Measurements from ENCODE around the gene PPP6R2.

PPP6R2 gene

DNA sequence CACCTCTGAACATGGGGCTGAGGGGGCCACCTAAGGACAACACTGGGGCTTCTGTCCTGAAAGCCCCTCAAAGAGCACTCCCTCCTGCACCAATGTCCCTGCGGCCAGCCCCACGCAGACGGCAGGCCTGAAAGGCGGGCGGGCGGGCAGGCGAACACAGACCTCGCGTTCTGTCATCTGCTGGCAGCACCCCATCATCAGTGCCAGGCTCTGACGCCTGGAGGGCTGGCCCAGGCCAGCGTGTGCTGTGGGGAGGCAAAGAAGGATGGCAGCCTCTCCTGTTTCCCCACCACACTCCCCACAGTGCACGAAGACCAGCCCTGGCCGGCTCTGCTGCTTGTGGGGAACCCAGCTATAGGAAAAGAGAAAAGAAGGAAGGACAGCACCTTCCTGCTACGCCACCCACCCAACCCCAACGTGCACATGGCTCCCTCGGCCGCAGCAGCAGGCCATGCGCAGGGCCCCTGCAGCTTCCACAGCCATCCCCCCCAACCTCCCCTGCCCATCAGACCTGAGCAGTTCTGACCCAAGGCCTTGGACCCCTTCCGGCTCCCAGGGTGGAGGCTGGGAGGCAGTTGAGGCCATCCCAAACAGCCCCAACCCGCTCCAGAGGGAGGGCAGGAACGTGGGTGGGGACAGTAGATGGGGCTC lies 128.2 kb downstream of the PPP6R2 start:
- DNase-seq, result no peak

DNA sequence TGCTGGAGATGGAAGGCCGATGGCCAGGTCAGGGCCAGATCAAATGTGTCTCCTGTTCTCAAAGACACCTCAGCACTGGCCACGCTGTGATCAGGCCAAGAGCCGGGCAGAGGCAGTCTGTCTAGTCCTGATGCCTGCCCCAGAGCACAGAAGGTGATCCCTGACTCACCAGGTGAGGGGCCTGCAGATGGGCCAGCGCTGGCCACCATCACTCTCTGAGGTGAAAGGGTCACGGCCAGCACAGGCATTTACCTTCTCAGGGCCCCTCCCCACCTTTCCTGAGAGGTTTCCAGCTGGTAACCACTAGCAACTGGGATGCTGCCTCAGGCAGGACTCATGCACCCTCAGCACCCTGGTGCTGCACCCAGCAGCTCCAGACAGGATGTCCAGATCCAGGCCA lies 128.8 kb downstream of the PPP6R2 start:
- no peak for DNase-seq

DNA sequence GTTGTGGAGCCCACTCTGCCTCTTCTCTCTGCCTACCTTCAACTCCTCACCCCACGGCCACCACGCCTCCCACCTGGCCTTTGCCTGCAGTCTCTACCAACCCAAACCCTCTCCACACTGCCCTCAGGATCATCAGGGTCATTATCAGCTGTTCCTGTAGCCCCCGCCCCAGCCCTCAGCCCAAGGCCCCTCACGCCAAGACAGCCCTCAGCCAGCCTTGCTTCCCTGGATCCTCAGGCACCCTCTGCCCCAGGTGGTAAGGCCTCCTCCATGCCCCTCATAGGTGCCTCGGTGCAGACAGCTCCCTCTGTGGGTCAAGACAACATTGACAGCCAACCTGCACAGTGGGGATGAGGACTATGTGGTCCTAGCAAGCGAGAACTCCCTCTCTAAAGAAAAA lies 130.0 kb downstream of the PPP6R2 start:
- DNase-seq, result no peak

DNA sequence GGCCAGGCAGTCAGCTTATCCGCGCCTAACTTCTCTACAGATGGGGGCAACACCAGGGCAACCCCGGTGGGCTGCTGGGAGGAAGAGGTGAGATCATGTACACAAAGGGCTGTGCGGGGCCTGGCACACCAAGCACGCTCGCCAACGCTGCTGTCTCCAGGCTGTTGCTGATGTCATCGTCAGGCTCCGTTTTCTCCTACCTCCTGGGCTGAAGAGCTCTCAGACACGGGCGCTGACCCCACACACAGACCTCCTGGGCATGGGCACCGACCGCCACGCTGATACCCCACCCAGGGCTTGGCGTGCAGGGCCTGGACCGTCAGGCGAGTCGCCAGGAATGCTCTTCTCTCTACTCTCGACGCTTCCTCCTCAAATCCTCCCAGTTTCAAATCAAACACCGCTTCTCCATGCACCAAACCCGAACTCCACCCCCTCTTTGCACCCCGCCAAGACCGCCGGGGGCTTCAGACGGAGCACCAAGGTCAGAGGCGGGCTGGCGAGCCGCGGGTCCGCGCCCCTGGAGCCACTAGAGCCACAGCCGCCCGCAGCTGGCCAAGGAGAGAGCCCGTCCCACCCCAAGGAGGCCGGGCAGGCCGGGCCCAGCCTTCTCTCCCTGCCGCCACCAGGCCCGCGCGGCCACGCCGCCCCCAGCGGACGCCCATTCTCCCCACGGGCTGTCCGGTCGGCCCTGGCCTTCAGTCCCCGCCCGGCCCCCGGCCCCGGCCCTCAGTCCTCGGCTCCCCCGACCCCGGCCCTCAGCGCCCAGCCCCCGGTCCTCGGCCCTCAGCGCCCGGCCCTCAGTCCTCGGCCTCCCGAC lies 130.9 kb downstream of the PPP6R2 start:
- DNase-seq, result no peak

DNA sequence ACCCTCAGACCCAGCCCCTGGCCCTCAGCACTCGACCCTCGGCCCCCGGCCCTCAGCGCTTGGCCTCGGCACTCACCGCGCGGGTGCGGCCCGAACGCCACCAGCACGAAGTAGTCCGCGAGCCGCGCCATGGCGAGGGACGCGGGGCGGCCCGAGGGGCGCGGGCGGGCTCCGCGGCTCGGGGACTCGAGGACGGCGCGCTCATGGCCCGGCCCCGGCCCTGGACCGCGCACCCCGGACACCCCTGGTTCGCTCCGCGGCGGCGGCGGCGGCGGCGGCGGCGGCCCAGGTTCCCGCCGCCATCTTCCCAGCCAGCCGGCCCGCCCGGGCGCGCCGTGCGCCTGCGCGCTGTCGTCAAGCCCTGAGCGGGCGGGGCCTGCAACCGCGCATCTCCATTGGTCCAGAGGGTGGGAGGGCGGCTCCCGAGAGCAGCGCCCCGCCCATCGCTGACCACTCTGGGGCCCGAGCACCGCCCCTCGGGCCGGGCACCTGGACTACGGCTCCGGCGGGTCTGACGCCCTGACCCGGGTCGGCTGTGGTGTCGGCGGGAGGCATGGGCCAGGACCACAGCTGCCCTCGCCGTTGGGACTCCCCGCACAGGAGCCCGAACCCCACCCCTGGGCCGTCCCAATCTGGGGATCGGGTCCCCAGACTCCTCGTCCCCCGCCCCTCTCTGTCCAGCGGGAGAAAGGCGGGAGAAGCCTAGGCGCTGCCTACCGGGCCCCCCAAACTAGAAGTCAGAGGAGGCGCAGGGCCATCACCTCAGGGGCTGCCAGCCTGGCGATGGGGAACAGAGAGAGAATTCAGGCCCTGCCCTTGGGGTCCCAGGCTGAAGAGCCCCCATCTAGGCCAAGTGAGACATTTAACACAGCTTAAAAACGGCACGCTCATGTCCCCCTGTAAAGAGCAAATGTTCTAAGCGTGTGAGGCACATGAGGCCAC lies 131.9 kb downstream of the PPP6R2 start, which contains the start of gene SBF1:
Gene SBF1 (minus strand): TSS at position 326 of the 942 bp plus-strand sequence. CDS start 195 bp downstream, at position 131.
- DNase-seq, result peak; percentile 85

DNA sequence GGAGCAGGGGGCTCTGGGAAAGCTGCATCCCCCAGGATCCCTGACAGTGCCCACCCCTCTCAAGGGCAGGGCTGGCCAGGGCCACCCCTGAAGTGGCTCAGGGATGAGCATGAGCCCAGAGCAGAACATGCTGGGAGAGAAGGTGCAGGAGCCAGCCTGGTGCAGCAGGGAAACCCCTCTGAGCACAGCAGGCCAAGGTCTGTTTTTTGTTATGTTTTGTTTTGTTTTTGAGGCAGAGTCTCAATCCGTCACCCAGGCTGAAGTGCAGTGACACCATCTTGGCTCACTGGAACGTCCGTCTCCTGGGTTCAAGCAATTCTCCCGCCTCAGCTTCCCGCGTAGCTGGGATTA lies 132.5 kb downstream of the PPP6R2 start:
- DNase-seq, result no peak

DNA sequence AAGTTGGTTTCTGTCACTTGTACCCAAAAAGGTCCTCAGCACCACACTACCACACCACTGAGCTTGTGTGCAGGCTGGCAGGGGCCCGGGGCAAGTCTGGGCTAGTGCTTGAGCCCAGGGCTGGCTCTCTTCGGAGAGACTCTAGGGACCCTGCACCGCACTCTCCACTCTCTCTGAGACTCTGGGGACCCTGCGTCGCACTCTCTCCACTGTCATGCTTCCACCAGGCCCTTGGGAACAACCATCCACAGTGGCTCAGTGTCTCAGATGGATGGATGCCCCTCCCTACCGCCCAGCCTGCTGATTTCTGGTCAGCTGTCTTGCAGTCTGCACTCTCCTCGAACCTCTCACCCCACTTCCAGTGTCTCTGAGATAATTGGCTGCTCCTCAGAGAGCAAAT lies 133.7 kb downstream of the PPP6R2 start:
- no peak for DNase-seq

DNA sequence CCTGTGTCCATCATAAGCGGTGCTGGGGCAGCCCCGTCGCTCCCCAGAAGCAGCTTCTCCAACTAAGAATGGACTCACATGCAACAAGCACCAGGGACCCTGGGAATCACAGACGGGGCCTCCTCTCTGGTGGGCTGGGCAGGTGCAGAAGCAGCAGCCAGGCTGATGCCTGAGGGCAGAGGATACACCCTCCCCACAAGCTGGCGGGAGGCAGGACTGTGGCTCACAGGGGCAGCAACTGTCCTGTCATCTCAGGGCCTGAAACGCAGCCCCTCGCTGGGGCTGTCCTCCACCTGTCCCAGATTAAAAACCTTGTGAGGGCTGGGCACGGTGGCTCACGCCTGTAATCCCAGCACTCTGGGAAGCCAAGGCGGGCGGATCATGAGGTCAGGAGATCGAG lies 134.8 kb downstream of the PPP6R2 start:
- no peak for DNase-seq

DNA sequence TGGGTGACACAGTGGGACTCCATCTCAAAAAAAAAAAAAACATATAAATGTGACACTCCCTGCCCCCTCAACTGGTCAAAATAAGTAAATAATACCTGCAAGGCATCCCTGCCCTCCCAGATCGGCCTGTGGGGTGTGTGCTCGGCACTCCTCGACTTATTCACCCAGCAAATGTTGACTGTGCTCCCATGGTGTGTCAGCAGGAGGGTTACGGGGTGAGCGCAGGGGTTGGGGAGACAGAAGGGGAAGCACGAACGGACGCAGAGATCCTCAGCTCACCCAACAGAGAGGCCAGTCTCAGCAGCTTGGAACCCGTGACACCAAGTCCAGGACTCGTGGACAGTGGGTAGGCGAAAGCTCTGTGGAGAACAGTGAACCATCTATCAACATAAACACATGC lies 136.6 kb downstream of the PPP6R2 start:
- DNase-seq, result no peak

DNA sequence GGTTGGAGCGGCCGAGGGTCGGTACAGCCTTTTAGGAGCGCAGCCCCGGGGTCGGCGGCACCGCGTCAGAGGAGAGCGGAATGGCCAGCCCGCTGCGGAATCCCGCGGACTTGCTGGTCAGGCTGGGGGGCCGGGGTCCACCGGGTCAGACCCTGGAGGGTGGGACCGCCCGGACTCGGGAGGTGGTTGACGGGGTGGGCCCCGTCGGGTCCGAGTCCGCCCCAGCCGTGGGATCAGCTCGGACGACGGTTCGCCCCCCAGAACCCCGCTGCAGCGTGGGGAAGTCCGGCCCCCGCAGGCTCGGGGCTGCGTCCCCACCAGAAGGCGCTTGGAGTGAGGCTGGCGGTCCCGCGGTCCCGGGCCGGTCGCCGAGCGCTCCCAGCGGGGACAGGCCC lies 137.9 kb downstream of the PPP6R2 start:
- no peak for DNase-seq

DNA sequence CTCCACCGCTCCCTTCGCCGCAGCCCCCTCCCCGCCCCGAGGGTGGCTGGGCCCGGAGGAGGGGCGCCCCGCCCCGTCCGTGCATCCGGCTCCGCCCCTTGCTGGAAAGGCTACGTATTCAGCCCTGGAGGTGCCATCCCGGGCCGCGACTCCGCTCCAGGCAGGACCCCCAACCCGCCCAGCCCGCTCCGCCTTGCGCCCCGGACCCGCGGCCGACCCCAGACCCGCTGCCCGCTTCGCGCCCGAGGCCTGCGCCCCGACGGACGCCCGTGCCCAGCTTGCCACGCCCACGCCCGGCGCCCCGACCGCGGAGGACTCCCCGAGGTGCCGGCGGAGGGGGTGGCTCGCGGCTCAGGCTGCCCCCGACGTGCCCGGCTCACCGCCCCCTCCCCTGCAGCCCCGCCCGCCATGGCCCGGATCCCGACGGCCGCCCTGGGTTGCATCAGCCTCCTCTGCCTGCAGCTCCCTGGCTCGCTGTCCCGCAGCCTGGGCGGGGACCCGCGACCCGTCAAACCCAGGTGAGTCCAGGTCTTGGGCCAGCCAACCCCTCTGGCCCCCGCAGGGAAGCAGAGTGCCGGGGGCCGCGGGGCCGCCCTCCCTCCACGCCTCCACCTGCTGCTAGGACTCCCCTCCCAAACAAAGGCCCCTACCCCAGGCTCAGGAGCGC lies 138.4 kb downstream of the PPP6R2 start, which contains the start of gene ADM2:
Gene ADM2 (plus strand): TSS at position 104 of the 667 bp plus-strand sequence. CDS start 305 bp downstream, at position 409.
- peak; percentile 40 for DNase-seq

DNA sequence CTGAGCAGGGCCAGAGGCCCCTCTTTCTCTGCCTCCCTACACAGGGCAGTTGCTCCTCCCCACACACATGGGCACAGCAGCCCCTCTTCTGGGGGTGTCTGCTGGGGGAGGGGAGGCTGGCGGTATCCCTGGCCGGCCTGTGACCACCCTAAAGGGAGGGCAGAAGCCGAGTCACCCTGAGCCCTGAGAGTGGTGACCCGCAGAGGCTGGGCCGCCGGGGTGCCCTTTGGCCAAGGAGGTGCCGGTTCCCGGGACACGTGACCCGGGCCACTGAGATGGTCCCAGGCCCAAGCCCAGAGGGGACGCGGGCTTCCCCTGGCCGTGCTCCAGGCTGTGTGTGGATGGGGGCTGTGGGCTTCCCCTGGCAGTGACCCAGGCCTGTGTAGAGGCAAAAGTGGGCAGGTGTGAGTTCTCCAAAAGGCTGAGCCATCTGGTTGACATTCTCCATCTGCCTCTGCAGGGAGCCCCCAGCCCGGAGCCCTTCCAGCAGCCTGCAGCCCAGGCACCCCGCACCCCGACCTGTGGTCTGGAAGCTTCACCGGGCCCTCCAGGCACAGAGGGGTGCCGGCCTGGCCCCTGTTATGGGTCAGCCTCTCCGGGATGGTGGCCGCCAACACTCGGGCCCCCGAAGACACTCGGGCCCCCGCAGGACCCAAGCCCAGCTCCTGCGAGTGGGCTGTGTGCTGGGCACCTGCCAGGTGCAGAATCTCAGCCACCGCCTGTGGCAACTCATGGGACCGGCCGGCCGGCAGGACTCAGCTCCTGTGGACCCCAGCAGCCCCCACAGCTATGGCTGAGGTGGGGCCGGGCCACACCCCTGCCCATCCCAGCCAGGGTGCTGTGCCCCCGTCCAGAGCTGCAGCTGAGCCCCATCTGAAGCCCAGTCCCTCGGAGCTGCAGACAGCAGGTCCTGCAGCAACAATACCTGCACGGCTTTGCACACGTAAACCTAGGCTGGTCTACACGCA lies 139.3 kb downstream of the PPP6R2 start:
- no peak for DNase-seq

DNA sequence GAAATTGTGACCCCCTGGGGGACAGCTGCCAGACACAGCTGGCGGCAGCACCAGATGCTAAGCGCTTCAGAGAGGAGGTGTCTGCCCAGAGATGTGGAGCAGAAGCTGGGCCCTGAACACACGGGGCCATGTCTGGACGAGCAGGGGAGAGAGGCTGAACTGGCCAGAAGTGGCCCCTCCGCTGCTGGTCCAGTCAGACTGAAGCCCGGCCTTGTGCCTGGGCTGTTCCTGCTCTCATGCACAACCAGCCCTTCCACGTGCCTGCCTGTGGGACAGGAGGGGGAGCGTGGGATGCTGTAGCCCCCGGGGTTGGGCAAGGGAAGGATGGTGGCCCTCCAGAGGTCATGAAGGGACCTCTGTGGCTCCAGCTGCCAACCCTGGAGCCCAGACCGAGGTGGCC lies 140.0 kb downstream of the PPP6R2 start:
- no peak for DNase-seq

DNA sequence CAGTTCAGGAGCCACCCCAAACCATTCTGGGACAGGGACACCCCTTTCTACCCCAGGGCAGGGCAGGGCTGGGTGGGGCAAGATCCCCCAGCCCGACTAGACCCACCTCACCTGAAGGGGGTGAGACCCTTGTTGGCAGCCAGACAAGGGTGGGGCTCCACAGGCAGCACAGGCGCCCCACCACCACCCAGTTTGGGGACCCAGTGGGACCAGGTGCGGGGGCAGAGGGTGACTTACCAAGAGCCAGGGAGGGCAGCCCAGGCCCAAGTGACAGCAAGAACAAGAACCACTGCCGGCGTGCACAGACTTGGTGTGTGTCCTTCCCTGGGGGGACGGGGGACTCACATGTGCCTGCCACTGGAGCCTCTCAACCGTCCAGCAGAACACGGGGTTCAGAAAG lies 140.4 kb downstream of the PPP6R2 start:
- no peak for DNase-seq

DNA sequence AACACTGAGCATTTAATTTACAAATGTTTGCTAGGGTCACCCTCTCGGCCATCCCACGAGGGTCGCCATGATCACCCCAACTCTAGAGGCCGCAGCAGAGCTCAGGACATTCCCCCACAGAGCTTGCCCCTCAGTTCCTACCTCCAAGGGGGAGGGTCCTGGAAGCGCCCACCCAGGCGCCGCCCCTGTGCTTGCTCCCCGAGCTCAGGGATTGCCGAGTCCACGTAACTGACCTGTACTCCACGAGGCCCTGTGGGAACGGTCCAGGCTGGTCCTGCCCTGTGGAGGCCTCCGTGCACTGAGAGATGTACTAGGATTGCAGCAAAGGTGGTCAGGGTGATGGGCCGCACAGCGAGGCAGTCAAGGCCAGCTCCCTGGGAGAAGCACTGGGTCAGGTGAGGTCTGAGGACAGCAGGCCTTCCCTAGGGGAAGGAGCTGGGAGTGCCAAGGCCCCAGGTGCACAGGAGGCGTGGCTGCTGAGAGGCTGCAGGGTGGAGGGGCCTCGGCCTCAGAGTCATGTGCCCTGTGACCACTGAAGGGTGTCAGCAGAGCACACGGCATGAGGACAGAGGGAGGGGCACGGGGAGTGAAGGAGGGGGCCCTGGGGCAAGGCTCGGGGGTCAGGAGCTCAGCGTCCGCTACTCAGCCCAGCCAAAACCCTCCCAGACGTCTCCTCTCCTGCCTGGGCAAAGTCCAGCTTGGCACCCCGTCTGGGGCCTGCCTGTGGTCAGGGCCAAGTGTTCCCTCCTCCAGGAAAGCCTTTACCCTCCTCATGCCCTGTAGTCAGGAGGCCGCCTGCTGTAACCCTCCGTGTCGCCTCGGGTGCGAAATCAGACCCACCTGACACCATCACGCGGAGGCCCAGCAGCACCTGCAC lies 141.1 kb downstream of the PPP6R2 start:
- DNase-seq, result no peak

DNA sequence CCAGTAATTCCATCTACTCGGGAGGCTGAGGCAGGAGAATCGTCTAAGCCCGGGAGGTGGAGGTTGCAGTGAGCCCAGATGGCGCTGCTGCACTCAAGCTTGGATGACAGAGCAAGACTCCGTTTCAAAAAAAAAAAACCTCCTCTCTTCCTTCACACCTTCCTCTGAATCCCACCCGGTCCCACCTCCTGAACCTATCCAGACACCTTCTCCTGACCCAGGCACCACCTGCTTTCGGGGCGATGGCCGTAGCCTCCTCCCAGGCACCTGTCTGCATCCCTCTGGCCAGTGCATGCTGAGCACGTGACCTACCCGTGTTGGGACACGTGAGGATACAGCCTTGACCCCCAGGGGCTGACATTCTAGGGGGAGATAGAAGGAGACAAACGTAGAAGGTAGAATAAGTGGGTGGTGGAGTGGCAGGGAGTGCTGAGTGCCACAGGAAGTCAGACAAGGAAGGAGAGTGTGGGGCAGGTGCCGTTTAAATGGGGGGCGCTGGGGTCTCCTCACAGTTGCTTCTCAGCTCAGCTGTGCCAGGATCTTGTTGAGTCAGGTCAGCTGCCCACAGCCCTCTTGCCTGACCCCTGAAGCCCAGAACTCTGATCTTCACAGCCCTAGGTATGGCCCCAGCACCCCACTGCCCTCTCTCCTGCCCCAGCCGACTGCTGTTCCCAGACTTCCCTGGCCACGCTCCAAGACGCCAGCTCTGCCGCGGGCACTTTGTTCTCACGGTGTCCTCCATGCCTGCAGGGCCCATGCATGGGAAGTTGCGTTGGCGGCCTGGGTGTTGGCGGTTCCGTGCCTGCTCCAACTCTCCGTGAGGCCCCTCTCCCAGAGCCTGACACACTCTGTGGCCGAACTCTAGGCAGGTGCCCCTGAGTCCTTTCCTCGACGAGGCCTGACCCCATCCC lies 142.3 kb downstream of the PPP6R2 start:
- no peak for DNase-seq

DNA sequence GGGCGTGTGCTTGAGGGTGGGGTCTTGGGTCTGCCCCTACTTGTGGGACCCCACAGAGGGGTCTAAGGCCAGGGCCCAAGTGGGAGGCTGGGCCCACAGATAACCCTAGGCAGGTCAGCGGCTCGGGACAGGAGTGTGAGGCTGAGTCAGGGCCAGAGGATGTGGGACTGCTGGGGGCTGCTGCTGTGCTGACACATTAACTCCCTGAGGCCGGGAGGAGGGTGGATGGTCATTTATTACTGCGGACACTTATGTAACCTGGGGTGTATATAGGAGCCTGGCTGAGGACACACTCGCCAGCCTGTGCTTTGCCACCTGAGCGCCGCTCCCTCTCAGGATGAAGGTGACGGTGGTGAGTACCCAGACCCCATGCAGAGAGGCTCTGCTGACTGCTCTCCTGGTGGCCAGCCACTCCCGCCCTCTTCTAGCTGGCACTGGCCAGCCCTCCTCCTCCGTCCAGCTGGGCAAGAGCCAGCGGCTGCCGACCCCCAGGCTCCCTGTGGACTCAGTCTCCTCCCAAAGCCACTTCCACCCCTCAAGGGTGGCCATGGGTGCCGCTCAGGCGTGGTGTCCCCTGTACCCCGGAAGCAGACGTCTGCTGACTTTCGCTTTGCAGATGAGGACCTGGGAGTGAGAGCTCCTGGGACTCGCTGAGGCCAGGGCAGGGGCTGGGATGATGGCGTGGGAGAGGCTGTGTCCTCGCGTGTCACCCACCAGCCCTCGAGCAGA lies 143.6 kb downstream of the PPP6R2 start, which contains the start of gene MIOX:
Gene MIOX (plus strand): TSS at position 299 of the 729 bp plus-strand sequence. CDS start 39 bp downstream, at position 338.
- no peak for DNase-seq

DNA sequence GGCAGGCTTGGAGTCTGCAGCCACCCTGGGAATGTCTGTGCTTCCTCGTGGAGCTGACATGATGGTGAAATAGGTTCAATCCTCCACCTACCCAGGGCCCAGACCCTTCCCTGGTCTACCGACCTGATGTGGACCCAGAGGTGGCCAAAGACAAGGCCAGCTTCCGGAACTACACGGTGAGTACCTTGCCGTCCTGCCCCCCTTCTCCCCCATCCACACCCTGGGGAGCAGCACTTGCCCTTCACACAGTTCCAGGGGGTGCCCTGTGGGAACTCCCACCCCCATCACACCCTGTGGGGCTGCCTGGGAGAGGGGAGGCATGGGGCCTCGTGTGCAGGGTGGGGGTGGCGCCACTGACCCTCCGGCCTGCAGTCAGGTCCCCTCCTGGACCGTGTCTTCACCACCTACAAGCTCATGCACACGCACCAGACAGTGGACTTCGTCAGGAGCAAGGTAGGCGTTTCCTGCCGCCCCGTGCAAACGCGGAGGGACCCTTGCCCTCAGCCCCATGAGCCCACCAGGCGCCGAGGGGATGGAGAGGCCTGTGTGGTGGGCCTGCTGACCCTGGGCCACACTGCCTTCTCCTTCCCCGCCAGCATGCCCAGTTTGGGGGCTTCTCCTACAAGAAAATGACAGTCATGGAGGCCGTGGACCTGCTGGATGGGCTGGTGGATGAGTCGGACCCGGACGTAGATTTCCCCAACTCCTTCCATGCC lies 144.3 kb downstream of the PPP6R2 start:
- DNase-seq, result no peak

Data from fibroblast of upper back skin (primary cell).